Natural killer cell (primary cell): ENCODE data around the gene CHMP2A. TPM values are rescaled to one million over a fixed set of nuclear protein-coding genes. Genes with fewer than 3 reads are reported as not detected.

ENCODE experiments used
- ATAC-seq, 3 donors: fragments of 150-1000 bp in 2 of 3; fragments of 200-7000 bp in 1 of 3; cut with Tn5 transposase; 1 replicate in 1 of 3; 2 replicates in 2 of 3; pipeline ENCODE4 v1.10.0; 2021; ENCODE audit warnings: mild to moderate bottlenecking in 2 of 3, moderate library complexity in 2 of 3
- DNase-seq, 2 donors: peaks; one replicate each; pipeline versions ENCODE4 v3.0.0 to v3.0.0-alpha.2; 2013 to 2021; ENCODE audit warnings: mixed read lengths in 1 of 2
- H3K27ac ChIP-seq: one replicate; pipeline ENCODE4 v1.5.1; 2013; ENCODE audit warnings: mild to moderate bottlenecking, low read length
- H3K27me3 ChIP-seq: one replicate; pipeline ENCODE4 v1.6.1; 2013; ENCODE audit warnings: low read length; ENCODE audit not compliant: control insufficient read depth, insufficient read depth
- H3K36me3 ChIP-seq: one replicate; pipeline ENCODE4 v1.6.1; 2013; ENCODE audit warnings: low read length; ENCODE audit not compliant: control insufficient read depth, insufficient read depth
- H3K4me1 ChIP-seq: one replicate; pipeline ENCODE4 v1.6.1; 2013; ENCODE audit warnings: low read length; ENCODE audit not compliant: control insufficient read depth, insufficient read depth
- H3K4me3 ChIP-seq: one replicate; pipeline ENCODE4 v1.5.1; 2013; ENCODE audit warnings: low read length
- H3K9me3 ChIP-seq: one replicate; pipeline ENCODE4 v1.6.1; 2013; ENCODE audit warnings: low read length; ENCODE audit not compliant: control insufficient read depth, insufficient read depth
- H3K27ac Mint-ChIP-seq, 2 donors: one replicate each; pipeline ENCODE4 v1.8.0; 2022; ENCODE audit warnings: mild to moderate bottlenecking in 2 of 2, mixed read lengths in 2 of 2, moderate library complexity in 1 of 2
- H3K27me3 Mint-ChIP-seq, 2 donors: one replicate each; pipeline ENCODE4 v1.8.0; 2022; ENCODE audit warnings: low read depth in 2 of 2, mixed read lengths in 2 of 2
- H3K36me3 Mint-ChIP-seq: one replicate; pipeline ENCODE4 v1.8.0; 2022; ENCODE audit warnings: mixed read lengths
- H3K4me1 Mint-ChIP-seq, 2 donors: one replicate each; pipeline ENCODE4 v1.8.0; 2022; ENCODE audit warnings: mixed read lengths in 2 of 2
- H3K4me3 Mint-ChIP-seq: one replicate; pipeline ENCODE4 v1.8.0; 2022; ENCODE audit warnings: mild to moderate bottlenecking, moderate library complexity, mixed read lengths
- H3K9me3 Mint-ChIP-seq, 2 donors: one replicate each; pipeline ENCODE4 v1.8.0; 2022; ENCODE audit warnings: mixed read lengths in 2 of 2
- WGBS: methylation state at CpG from one replicate; pipeline ENCODE4 v1.1.7; 2013; ENCODE audit warnings: missing lambda C conversion rate; ENCODE audit not compliant: insufficient coverage; 5-methylcytosine and 5-hydroxymethylcytosine counted together
- intact Hi-C: fragments of 100-400 bp; cut with micrococcal nuclease; formaldehyde crosslinking; loops from one replicate; pipeline ENCODE4 v1.14.2; 2022
- total RNA-seq, 4 donors: library from RNA; stranded (reverse); fragments of 120-200 nt in 1 of 4; gene quantifications; one replicate each; pipeline versions ENCODE4 v1.2.3 to v1.2.4, GENCODE V29; 2013 to 2022
- TF ChIP-seq, protein P1 (sequence below): fragments of 200-600 bp; IDR thresholded peaks from one replicate; pipeline ENCODE4 v1.8.0; 2022; ENCODE audit warnings: antibody characterized with exemption

Gene CHMP2A
- total RNA-seq, result 10 to 100 TPM; 82.7 to 95.7 (median 94.7) TPM
- total RNA-seq (2013), result 55.8 TPM

DNA sequence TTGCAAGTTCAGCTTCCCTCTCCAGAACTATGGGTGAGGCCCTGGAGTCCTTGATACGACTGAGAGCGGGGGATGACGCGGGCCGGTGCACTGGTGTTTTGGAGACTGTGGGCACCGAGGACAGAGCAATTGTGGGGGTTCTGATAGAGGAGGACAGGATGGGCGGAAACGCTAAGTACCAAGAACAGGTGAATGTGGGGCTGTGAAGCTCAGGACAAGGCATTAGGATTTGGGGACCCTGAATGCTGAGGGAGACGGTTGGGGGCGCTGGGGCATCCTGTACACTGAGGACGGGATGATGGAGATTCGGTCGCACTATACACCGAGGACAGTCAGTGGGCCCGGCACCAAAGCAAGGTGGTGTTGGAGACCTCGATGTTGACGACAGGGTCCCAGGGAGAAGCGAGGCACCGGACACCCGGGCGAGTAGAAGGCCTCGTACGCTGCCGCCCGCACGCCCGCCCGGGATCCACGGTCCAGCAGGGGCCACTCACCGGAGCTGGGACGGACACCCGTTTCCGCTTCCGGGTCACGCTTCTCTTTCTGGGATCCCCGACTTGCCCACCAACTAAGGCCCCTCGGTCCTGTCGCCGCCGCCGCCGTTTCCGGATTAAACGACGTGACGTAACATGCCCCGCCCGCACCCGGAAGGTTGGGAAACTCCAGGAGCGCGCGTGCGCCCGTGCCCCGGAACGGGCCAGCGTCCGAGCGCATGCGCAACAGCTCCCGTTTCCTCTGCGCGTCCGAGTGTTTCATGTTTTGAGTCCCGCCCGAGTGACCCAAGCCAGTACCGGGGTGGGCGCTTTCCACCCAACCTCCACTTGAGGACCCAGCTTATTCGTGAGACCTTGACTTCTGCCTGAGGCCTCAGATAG, at the start of gene CHMP2A:
Gene CHMP2A, minus strand, starts transcription at position 612 of the 875 bp plus-strand sequence. CDS start 893 bp downstream, outside the sequence.
- ATAC-seq, result peak; percentile 44 to 62 (median 50)
- Mint-ChIP-seq H3K9me3 (no peaks in the 10 kb centered on the region), H3K4me1 (peaks cover 38 to 65% of the 10 kb centered on the region in 2 donors), H3K36me3 (no peaks in the 10 kb centered on the region), H3K27me3 (no peaks in the 10 kb centered on the region), H3K4me3 (peak within 1 kb of the TSS; percentile 98), H3K27ac (peak within 1 kb of the TSS; percentile 99)
- TF ChIP-seq, protein P1, sequence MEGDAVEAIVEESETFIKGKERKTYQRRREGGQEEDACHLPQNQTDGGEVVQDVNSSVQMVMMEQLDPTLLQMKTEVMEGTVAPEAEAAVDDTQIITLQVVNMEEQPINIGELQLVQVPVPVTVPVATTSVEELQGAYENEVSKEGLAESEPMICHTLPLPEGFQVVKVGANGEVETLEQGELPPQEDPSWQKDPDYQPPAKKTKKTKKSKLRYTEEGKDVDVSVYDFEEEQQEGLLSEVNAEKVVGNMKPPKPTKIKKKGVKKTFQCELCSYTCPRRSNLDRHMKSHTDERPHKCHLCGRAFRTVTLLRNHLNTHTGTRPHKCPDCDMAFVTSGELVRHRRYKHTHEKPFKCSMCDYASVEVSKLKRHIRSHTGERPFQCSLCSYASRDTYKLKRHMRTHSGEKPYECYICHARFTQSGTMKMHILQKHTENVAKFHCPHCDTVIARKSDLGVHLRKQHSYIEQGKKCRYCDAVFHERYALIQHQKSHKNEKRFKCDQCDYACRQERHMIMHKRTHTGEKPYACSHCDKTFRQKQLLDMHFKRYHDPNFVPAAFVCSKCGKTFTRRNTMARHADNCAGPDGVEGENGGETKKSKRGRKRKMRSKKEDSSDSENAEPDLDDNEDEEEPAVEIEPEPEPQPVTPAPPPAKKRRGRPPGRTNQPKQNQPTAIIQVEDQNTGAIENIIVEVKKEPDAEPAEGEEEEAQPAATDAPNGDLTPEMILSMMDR, result no peak
- H3K9me3 ChIP-seq, result no peaks in the 10 kb centered on the region
- peaks cover 51% of the 10 kb centered on the region for H3K36me3 ChIP-seq
- H3K27me3 ChIP-seq, result no peaks in the 10 kb centered on the region
- H3K4me3 ChIP-seq, result peak within 1 kb of the TSS; percentile 99
- H3K4me1 ChIP-seq, result peaks cover 50% of the 10 kb centered on the region
- H3K27ac ChIP-seq, result peak within 1 kb of the TSS; percentile 98
- intact Hi-C loops, result loop anchor here (1.0 kb wide), 1 partner anchor 10 kb away; the partner anchor contains the start of gene TRIM28
- WGBS, result under 1% methylated on average over 69 of the region's 69 CpGs
- peak; percentile 98 for DNase-seq

DNA sequence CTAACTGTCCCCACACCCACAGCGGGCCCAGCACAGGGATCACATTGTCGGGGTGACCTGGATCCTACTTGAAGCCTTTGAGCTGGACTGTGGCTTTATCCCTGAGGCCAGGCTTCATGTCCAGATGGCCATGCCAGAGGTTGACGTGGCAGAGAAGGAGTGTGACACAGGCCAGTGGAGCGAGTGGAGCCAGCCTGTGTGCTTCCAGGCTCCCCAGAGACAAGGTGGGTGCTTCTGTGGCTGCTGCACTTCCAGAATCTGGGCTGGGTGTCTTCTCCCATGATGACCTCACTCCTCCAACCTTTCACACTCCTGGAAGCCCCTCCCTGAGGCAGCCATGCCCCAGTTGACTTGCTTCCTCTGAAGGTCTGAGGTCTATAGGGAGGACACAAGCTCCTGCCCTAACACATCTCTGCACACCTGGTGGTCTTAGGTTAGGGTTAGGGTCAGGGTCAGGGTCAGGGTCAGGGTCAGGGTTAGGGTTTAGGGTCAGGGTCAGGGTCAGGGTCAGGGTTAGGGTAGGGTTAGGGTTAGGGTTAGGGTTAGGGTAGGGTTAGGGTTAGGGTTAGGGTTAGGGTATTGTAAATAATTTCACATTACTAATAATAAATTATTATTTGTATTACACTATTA, 31.3 kb upstream of the CHMP2A start:
- no peak overlapping the region for H3K27ac ChIP-seq
- Mint-ChIP-seq H3K27ac (no peak overlapping the region), H3K36me3 (no peaks in the 10 kb centered on the region), H3K27me3 (no peaks in the 10 kb centered on the region), H3K4me1 (peaks cover 3% of the 10 kb centered on the region in 2 donors), H3K9me3 (no peaks in the 10 kb centered on the region), H3K4me3 (no peak overlapping the region)
- H3K27me3 ChIP-seq, result no peaks in the 10 kb centered on the region
- H3K36me3 ChIP-seq, result peaks cover 4% of the 10 kb centered on the region
- no peak for ATAC-seq
- intact Hi-C loops, result no loop called here
- H3K4me3 ChIP-seq, result no peak overlapping the region
- peak in 1 of 2 donors; percentile 10 for DNase-seq
- TF ChIP-seq, protein P1, result no peak
- peaks cover 3% of the 10 kb centered on the region for H3K4me1 ChIP-seq
- WGBS, result 94% methylated on average over 4 of the region's 4 CpGs
- H3K9me3 ChIP-seq, result no peaks in the 10 kb centered on the region

DNA sequence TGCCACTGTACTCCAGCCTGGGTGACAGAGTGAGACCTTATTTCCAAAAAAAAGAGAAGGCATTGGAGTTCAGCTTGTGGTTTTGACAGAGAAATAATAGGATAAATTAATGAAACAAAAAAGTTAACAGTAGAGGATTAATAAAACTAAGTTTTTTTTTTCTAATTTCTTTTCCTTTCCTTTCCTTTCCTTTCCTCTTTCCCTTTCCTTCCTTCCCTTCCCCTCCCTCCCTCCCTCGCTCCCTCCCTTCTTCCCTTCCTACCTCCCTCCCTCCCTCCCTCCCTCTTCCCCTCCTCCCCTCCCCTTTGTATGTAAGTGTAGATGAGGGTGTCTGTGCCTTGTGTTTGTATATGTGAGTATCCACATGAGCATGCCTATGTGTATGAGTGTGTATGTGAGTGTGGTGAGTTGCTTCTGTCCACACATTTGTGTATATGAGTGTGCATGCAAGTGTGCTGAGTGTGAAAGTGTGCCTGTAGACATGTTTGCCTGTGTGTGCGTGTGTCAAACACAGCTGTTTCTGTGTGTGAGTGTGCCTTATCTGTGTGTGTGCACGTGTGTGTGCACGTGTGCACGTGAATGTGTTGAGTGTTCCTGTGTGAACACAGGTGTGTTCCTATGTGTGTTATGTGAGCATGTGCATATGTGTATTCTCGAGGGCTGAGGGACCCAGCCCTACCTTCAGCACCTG, 30.7 kb upstream of the CHMP2A start:
- DNase-seq (no peak), ATAC-seq (no peak)
- TF ChIP-seq, protein P1, result no peak
- H3K36me3 ChIP-seq, result peaks cover 4% of the 10 kb centered on the region
- intact Hi-C loops, result no loop called here
- WGBS, result 98% methylated on average over 5 of the region's 6 CpGs
- Mint-ChIP-seq H3K27ac (no peak overlapping the region), H3K27me3 (no peaks in the 10 kb centered on the region), H3K36me3 (no peaks in the 10 kb centered on the region), H3K4me1 (peaks cover 7 to 9% of the 10 kb centered on the region in 2 donors), H3K9me3 (no peaks in the 10 kb centered on the region), H3K4me3 (no peak overlapping the region)
- H3K4me1 ChIP-seq, result peaks cover 8% of the 10 kb centered on the region
- no peaks in the 10 kb centered on the region for H3K9me3 ChIP-seq
- no peaks in the 10 kb centered on the region for H3K27me3 ChIP-seq
- no peak overlapping the region for H3K27ac ChIP-seq
- H3K4me3 ChIP-seq, result no peak overlapping the region
